ENCODE results near the gene SEPTIN2. TPM values are rescaled to one million over a fixed set of nuclear protein-coding genes. Genes with fewer than 3 reads are reported as not detected.
A peak's percentile ranks its signal among the peaks of the same experiment; 100 is the strongest.

The SEPTIN2 gene
- total and polyA plus RNA-seq, 10 of the 15 experiments (the other 5 are each of a cell fraction or from before 2014, with no cell fraction given), result 169 to 474 (median 269) TPM

- in situ Hi-C loops (cut with MboI) (no loop called here), intact Hi-C loops (cut with micrococcal nuclease; ENCODE audit: unreplicated experiment) (no loop called here)
- no peak overlapping the region for H3K27ac ChIP-seq (ENCODE audit: control insufficient read depth, insufficient read depth)
- H3K27me3 ChIP-seq (replicated peaks in 1 of 2; ENCODE audit: control insufficient read depth in 2 of 2, insufficient read depth in 2 of 2, low read length in 1 of 2), result no peaks in the 10 kb centered on the region
- peaks cover 17% of the 10 kb centered on the region for H3K4me1 ChIP-seq (ENCODE audit: control insufficient read depth, insufficient read depth, low read length)
- H3K9ac ChIP-seq (ENCODE audit: control insufficient read depth, insufficient read depth, low read length), result no peak overlapping the region
- no peak for TF ChIP-seq RAD51 (IDR thresholded peaks at IDR 0.05)
- no peak for TF ChIP-seq IRF4 (IDR thresholded peaks at IDR 0.05; ENCODE audit: low read depth, low read length)
- TF ChIP-seq, protein P1, sequence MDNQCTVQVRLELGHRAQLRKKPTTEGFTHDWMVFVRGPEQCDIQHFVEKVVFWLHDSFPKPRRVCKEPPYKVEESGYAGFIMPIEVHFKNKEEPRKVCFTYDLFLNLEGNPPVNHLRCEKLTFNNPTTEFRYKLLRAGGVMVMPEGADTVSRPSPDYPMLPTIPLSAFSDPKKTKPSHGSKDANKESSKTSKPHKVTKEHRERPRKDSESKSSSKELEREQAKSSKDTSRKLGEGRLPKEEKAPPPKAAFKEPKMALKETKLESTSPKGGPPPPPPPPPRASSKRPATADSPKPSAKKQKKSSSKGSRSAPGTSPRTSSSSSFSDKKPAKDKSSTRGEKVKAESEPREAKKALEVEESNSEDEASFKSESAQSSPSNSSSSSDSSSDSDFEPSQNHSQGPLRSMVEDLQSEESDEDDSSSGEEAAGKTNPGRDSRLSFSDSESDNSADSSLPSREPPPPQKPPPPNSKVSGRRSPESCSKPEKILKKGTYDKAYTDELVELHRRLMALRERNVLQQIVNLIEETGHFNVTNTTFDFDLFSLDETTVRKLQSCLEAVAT (IDR thresholded peaks at IDR 0.05), result no peak
- no peak for TF ChIP-seq ZNF24 (IDR thresholded peaks at IDR 0.05)
- no peak for TF ChIP-seq EED (IDR thresholded peaks at IDR 0.05; ENCODE audit: low read depth)
- 0 out of 2 replicates have a peak, but pooled peaks have one; percentile 20 for TF ChIP-seq RAD21 (IDR thresholded peaks at IDR 0.05; ENCODE audit: insufficient read depth, low read depth, low read length)
- no peak for TF ChIP-seq ZSCAN29 (IDR thresholded peaks at IDR 0.05)
- TF ChIP-seq SMAD5 (IDR thresholded peaks at IDR 0.05; ENCODE audit: low read depth), result no peak
- TF ChIP-seq RCOR1 (conservative IDR thresholded peaks at IDR 0.05; ENCODE audit: low read depth, low read length), result no peak
- 0 out of 2 replicates have a peak, but pooled peaks have one; percentile 49 for TF ChIP-seq NFYB (IDR thresholded peaks at IDR 0.05; ENCODE audit: insufficient read depth, low read depth, low read length)
- TF ChIP-seq USF2 (IDR thresholded peaks at IDR 0.05; ENCODE audit: borderline replicate concordance, low read depth, low read length), result no peak
- TF ChIP-seq, protein P2, sequence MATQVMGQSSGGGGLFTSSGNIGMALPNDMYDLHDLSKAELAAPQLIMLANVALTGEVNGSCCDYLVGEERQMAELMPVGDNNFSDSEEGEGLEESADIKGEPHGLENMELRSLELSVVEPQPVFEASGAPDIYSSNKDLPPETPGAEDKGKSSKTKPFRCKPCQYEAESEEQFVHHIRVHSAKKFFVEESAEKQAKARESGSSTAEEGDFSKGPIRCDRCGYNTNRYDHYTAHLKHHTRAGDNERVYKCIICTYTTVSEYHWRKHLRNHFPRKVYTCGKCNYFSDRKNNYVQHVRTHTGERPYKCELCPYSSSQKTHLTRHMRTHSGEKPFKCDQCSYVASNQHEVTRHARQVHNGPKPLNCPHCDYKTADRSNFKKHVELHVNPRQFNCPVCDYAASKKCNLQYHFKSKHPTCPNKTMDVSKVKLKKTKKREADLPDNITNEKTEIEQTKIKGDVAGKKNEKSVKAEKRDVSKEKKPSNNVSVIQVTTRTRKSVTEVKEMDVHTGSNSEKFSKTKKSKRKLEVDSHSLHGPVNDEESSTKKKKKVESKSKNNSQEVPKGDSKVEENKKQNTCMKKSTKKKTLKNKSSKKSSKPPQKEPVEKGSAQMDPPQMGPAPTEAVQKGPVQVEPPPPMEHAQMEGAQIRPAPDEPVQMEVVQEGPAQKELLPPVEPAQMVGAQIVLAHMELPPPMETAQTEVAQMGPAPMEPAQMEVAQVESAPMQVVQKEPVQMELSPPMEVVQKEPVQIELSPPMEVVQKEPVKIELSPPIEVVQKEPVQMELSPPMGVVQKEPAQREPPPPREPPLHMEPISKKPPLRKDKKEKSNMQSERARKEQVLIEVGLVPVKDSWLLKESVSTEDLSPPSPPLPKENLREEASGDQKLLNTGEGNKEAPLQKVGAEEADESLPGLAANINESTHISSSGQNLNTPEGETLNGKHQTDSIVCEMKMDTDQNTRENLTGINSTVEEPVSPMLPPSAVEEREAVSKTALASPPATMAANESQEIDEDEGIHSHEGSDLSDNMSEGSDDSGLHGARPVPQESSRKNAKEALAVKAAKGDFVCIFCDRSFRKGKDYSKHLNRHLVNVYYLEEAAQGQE (IDR thresholded peaks at IDR 0.05; ENCODE audit: low read depth, low read length), result no peak
- no peak for TF ChIP-seq ZBED1 (IDR thresholded peaks at IDR 0.05; ENCODE audit: borderline replicate concordance)
- no peak for TF ChIP-seq BHLHE40 (IDR thresholded peaks at IDR 0.05; ENCODE audit: borderline replicate concordance in 1 of 2, low read depth in 2 of 2, low read length in 1 of 2)
- no peak for TF ChIP-seq RUNX3 (IDR thresholded peaks at IDR 0.05; ENCODE audit: low read length)
- BruUV-seq (replicated peaks), result no TSS peak
- H3K79me2 ChIP-seq (ENCODE audit: control insufficient read depth, insufficient read depth, low read length), result peaks cover 86% of the 10 kb centered on the region
- ChIA-PET POLR2A (no interaction called here), CTCF (interaction anchor here (1.3 to 1.4 kb wide), 2 partner anchors 14 to 117 kb away, joined by 4 to 7 read pairs; no protein-coding TSS in a partner anchor), SMC1A (ENCODE audit: uncharacterized antibody, unreplicated experiment) (interaction anchor here (0.8 kb wide), 1 partner anchor 118 kb away, joined by 4 read pairs; no protein-coding TSS in a partner anchor), RAD21 (ENCODE audit: unreplicated experiment) (no interaction called here)
- H3K36me3 ChIP-seq (ENCODE audit: control insufficient read depth in 2 of 2, insufficient read depth in 2 of 2, low read length in 1 of 2), result peaks cover under 1 to 1% of the 10 kb centered on the region in 2 experiments; a peak in 3 of 4 replicates
- no peak for FAIRE-seq
- no peak overlapping the region for H2AFZ ChIP-seq (ENCODE audit: control insufficient read depth, low read depth, low read length)
- no peaks in the 10 kb centered on the region; the same call in 2 of the 3 replicates for H3K9me3 ChIP-seq (replicated peaks; ENCODE audit: control insufficient read depth, insufficient read depth, low read length)
- no peak overlapping the region for H3K4me2 ChIP-seq (ENCODE audit: control insufficient read depth, insufficient read depth)
- 97% methylated on average over 5 of the region's 5 CpGs for WGBS (ENCODE audit: insufficient coverage, insufficient replicate concordance, low lambda C conversion rate, missing lambda C conversion rate)
- H4K20me1 ChIP-seq (ENCODE audit: control insufficient read depth, insufficient read depth), result peaks cover 6% of the 10 kb centered on the region; the same call in 1 of the 2 replicates
- DNase-seq (ENCODE audit: low read depth, low spot score), result no peak
- H3K4me3 ChIP-seq, result no peak overlapping the region
- no peak for ATAC-seq
Measured at GRCh38 chr2:241274127-241274526, 41.6 kb upstream of the SEPTIN2 start.

Data from GM12878 (cell line).